GM23248 (cell line): ENCODE data around the gene ZBTB7C. TPM values are rescaled to one million over a fixed set of nuclear protein-coding genes. Genes with fewer than 3 reads are reported as not detected.

Experiments
- DNase-seq: peaks from one replicate; pipeline ENCODE4 v3.0.0-alpha.2; 2015
- H2AFZ ChIP-seq: fragments of 200-600 bp; sonication (generic); 2 replicates; pipeline ENCODE4 v1.6.1; 2016; ENCODE audit warnings: antibody characterized with exemption
- H3F3A ChIP-seq: fragments of 200-600 bp; sonication (generic); 2 replicates; pipeline ENCODE4 v1.6.1; 2016; ENCODE audit warnings: mild to moderate bottlenecking, antibody characterized with exemption, mixed run types; ENCODE audit not compliant: insufficient read depth
- H3K27ac ChIP-seq: fragments of 200-600 bp; sonication (generic); 2 replicates; pipeline ENCODE4 v1.5.1; 2016; ENCODE audit warnings: mild to moderate bottlenecking
- H3K27me3 ChIP-seq: fragments of 200-600 bp; sonication (generic); replicated peaks from 2 replicates; pipeline ENCODE4 v1.6.1; 2016; ENCODE audit warnings: mild to moderate bottlenecking; ENCODE audit not compliant: insufficient read depth
- H3K36me3 ChIP-seq: fragments of 200-600 bp; sonication (generic); 2 replicates; pipeline ENCODE4 v1.6.1; 2016; ENCODE audit warnings: low read depth, mild to moderate bottlenecking
- H3K4me1 ChIP-seq: fragments of 200-600 bp; sonication (generic); 2 replicates; pipeline ENCODE4 v1.6.1; 2016; ENCODE audit warnings: mild to moderate bottlenecking; ENCODE audit not compliant: insufficient read depth
- H3K4me2 ChIP-seq: fragments of 200-600 bp; sonication (generic); one replicate; pipeline ENCODE4 v1.6.1; 2016; ENCODE audit warnings: mild to moderate bottlenecking; ENCODE audit not compliant: unreplicated experiment
- H3K4me3 ChIP-seq: fragments of 200-600 bp; sonication (generic); 2 replicates; pipeline ENCODE4 v1.5.1; 2016; ENCODE audit warnings: mild to moderate bottlenecking
- H3K79me2 ChIP-seq: fragments of 200-600 bp; sonication (generic); 2 replicates; pipeline ENCODE4 v1.6.1; 2016; ENCODE audit warnings: mild to moderate bottlenecking; ENCODE audit not compliant: insufficient read depth
- H3K9ac ChIP-seq: fragments of 200-600 bp; sonication (generic); 2 replicates; pipeline ENCODE4 v1.6.1; 2016; ENCODE audit warnings: mild to moderate bottlenecking
- H3K9me2 ChIP-seq: fragments of 200-600 bp; sonication (generic); 2 replicates; pipeline ENCODE4 v1.6.1; 2016; ENCODE audit warnings: mixed run types, mild to moderate bottlenecking, moderate library complexity; ENCODE audit not compliant: insufficient read depth
- H3K9me3 ChIP-seq: fragments of 200-600 bp; sonication (generic); one replicate; pipeline ENCODE4 v1.6.1; 2017; ENCODE audit warnings: low read depth
- H4K20me1 ChIP-seq: fragments of 200-600 bp; sonication (generic); 2 replicates; pipeline ENCODE4 v1.6.0; 2016; ENCODE audit not compliant: insufficient read depth
- EZH2 ChIP-seq: fragments of 200-600 bp; sonication (generic); IDR thresholded peaks from 2 replicates; pipeline ENCODE4 v1.6.1; 2018; ENCODE audit warnings: antibody characterized with exemption, mild to moderate bottlenecking; ENCODE audit not compliant: insufficient read depth, poor library complexity, severe bottlenecking
- EZH2phosphoT487 ChIP-seq: fragments of 200-600 bp; sonication (generic); IDR thresholded peaks from 2 replicates; pipeline ENCODE4 v1.6.1; 2018; ENCODE audit warnings: antibody characterized with exemption, moderate library complexity, mild to moderate bottlenecking, low read depth; ENCODE audit not compliant: insufficient read depth
- WGBS, 2 experiments: methylation state at CpG; one replicate each; pipeline ENCODE4 v1.1.6; 2015 to 2017; ENCODE audit warnings: low lambda C conversion rate in 2 of 2, low coverage in 1 of 2; ENCODE audit errors: missing lambda C conversion rate in 2 of 2; 5-methylcytosine and 5-hydroxymethylcytosine counted together
- in situ Hi-C: fragments of 300-500 bp; cut with MboI; formaldehyde crosslinking; loops from 2 replicates; pipeline ENCODE4 v1.15.0; 2020
- polyA plus RNA-seq: library from polyadenylated mRNA; unstranded; fragments of >200 nt; fragmentation: Nextera tagmentation; extraction: Ambion mirVana; gene quantifications from 2 replicates; pipeline ENCODE4 v1.2.1, GENCODE V29; 2016
- total RNA-seq: library from RNA; depleted of rRNA; stranded (reverse); fragments of >200 nt; shearing (Covaris generic); gene quantifications from 2 replicates; pipeline ENCODE4 v1.2.3, GENCODE V29; 2014

Gene ZBTB7C
- total and polyA plus RNA-seq, 2 experiments from 2014 or later, result not detected

DNA sequence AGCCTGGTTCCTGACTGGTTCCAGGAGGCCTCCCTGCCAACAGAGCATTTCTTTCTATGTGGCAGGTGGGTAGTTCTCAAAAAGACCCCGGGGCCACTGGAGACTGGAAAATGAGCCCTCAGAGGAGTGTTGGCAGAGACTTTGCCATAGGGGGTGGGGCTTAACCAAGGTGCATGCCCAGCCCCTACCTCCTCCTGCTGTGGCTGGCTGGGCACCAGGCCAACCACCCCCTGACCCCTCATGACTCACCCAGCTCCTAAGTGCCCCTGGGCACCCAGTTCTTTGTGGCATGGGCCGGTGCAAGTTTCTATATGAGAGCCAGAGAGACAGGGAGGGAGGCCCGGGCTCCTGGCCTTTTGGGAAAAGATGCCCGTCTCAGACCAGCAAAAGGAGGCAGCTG lies 380.5 kb downstream of the ZBTB7C start:
- H3K4me2 ChIP-seq, result no peak overlapping the region
- no peak overlapping the region for H2AFZ ChIP-seq
- H3K36me3 ChIP-seq, result no peaks in the 10 kb centered on the region
- H3F3A ChIP-seq, result peaks cover 1% of the 10 kb centered on the region; the same call in 1 of the 2 replicates
- 86 to 93% methylated on average over 4 of the region's 4 CpGs for WGBS, 2 experiments
- no peaks in the 10 kb centered on the region for H3K9me3 ChIP-seq
- TF ChIP-seq EZH2, result no peak
- TF ChIP-seq EZH2phosphoT487, result no peak
- H3K27ac ChIP-seq, result no peak overlapping the region
- H3K27me3 ChIP-seq, result no peaks in the 10 kb centered on the region
- no peak overlapping the region for H3K4me3 ChIP-seq
- DNase-seq, result no peak
- no peaks in the 10 kb centered on the region for H4K20me1 ChIP-seq
- in situ Hi-C loops, result no loop called here
- H3K9me2 ChIP-seq, result no peaks in the 10 kb centered on the region
- H3K4me1 ChIP-seq, result peaks cover 2% of the 10 kb centered on the region; the same call in 1 of the 2 replicates
- no peak overlapping the region for H3K9ac ChIP-seq
- H3K79me2 ChIP-seq, result no peaks in the 10 kb centered on the region

DNA sequence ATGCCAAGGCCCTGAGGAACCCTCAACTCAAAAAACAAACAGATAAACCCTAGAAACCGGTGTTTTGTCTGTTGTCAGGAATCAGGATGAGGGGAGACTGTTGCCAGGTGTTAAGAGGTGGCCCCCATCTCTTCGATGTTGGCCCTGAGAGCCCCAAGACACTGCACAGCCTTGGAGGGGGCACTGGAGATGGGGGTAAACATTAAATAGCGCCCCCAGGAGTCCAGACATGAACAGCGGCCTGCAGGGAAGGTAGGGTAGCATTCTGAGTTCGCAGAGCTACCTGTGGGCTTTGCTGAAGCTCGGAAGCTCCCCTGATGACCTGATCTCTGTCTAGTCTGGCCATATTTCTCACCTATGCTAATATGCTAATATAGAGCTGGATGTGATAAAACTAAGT lies 381.1 kb downstream of the ZBTB7C start:
- in situ Hi-C loops, result no loop called here
- no peaks in the 10 kb centered on the region for H3K9me3 ChIP-seq
- no peak overlapping the region for H3K27ac ChIP-seq

DNA sequence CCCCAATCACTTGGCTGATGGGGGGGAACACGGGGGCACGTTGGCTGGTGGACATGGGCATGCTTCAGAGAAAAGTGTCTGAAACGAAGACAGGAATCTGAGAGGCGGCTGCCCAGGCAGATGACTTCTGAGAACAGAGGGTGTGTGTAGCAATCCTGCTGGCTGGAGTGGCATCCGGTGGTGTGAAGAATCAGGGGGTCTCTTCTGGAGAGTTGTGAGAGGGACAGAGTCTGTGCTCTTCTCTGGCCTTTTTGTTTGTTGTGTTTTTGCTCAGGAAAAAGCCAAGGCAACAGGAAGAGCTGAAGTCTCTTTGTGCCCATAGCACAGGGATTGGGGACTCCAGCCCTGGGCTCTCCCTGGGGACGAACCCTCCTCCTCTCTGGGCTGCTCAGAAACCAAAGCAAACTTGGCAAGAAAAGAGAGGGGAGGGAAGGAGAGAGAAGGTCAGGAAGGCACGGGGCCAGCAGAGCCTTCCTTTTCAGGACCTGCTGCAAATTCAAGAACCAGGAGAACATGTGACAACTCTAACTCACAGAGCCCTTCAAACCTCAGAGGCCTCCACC lies 381.7 kb downstream of the ZBTB7C start:
- Histone ChIP-seq H3K4me1 (0 out of 2 replicates have a peak, but pooled peaks cover 8% of the 10 kb centered on the region), H3K79me2 (no peaks in the 10 kb centered on the region), H2AFZ (no peak overlapping the region), H3K27ac (no peak overlapping the region), H3F3A (no peaks in the 10 kb centered on the region), H3K4me2 (no peak overlapping the region), H3K4me3 (no peak overlapping the region), H4K20me1 (no peaks in the 10 kb centered on the region), H3K9me3 (no peaks in the 10 kb centered on the region), H3K27me3 (no peaks in the 10 kb centered on the region), H3K9ac (0 out of 2 replicates have a peak overlapping the region, but pooled peaks have one; percentile 27), H3K36me3 (no peaks in the 10 kb centered on the region), H3K9me2 (no peaks in the 10 kb centered on the region)
- TF ChIP-seq EZH2phosphoT487, result no peak
- DNase-seq, result peak; percentile 25
- WGBS, 2 experiments, result 12 to 14% methylated on average over 6 to 7 of the region's 7 CpGs
- in situ Hi-C loops, result no loop called here

More for the DNA sequence above, 381.1 kb downstream of the ZBTB7C start:
- Histone ChIP-seq H2AFZ (no peak overlapping the region), H3K9me2 (no peaks in the 10 kb centered on the region), H3K79me2 (no peaks in the 10 kb centered on the region), H3K36me3 (no peaks in the 10 kb centered on the region), H3K27me3 (no peaks in the 10 kb centered on the region), H3K9ac (no peak overlapping the region), H3F3A (no peaks in the 10 kb centered on the region), H4K20me1 (no peaks in the 10 kb centered on the region), H3K4me2 (no peak overlapping the region), H3K4me3 (no peak overlapping the region), H3K4me1 (0 out of 2 replicates have a peak, but pooled peaks cover 5% of the 10 kb centered on the region)
- 73 to 78% methylated on average over 6 of the region's 6 CpGs for WGBS, 2 experiments
- TF ChIP-seq EZH2 (no peak), EZH2phosphoT487 (no peak)
- DNase-seq, result no peak

DNA sequence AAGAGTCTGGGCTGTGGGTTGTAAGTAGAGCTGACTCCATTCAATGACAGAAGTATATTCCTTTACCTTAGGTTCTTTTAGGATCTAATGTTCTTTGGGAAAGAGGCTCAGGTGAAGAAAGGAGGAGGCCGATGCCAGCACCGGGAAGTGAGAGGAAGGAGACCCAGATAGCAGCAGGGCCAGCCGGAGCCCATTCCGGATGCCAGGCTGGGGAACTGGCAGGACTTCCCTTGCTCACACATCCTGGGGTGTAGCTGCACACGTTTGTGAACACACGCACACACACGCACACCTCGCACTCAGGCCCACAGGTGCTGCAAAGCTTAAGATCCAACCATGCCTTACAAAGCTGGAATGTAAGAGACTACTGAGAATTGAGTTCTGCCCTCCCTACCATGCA lies 383.0 kb downstream of the ZBTB7C start:
- 88 to 95% methylated on average over 8 of the region's 8 CpGs for WGBS, 2 experiments
- Histone ChIP-seq H4K20me1 (no peaks in the 10 kb centered on the region), H2AFZ (no peak overlapping the region), H3K4me3 (no peak overlapping the region), H3K9me2 (no peaks in the 10 kb centered on the region), H3K27me3 (no peaks in the 10 kb centered on the region; the same call in 1 of the 2 replicates), H3K4me1 (0 out of 2 replicates have a peak, but pooled peaks cover 8% of the 10 kb centered on the region), H3K9ac (no peak overlapping the region), H3K36me3 (no peaks in the 10 kb centered on the region), H3K9me3 (no peaks in the 10 kb centered on the region), H3K79me2 (no peaks in the 10 kb centered on the region), H3K4me2 (no peak overlapping the region), H3F3A (no peaks in the 10 kb centered on the region), H3K27ac (no peak overlapping the region)
- TF ChIP-seq EZH2phosphoT487 (no peak), EZH2 (no peak)
- DNase-seq, result no peak
- in situ Hi-C loops, result no loop called here
